Measurements from ENCODE around the gene MOCOS. TPM values are rescaled to one million over a fixed set of nuclear protein-coding genes. Genes with fewer than 3 reads are reported as not detected.

MOCOS gene, protein sequence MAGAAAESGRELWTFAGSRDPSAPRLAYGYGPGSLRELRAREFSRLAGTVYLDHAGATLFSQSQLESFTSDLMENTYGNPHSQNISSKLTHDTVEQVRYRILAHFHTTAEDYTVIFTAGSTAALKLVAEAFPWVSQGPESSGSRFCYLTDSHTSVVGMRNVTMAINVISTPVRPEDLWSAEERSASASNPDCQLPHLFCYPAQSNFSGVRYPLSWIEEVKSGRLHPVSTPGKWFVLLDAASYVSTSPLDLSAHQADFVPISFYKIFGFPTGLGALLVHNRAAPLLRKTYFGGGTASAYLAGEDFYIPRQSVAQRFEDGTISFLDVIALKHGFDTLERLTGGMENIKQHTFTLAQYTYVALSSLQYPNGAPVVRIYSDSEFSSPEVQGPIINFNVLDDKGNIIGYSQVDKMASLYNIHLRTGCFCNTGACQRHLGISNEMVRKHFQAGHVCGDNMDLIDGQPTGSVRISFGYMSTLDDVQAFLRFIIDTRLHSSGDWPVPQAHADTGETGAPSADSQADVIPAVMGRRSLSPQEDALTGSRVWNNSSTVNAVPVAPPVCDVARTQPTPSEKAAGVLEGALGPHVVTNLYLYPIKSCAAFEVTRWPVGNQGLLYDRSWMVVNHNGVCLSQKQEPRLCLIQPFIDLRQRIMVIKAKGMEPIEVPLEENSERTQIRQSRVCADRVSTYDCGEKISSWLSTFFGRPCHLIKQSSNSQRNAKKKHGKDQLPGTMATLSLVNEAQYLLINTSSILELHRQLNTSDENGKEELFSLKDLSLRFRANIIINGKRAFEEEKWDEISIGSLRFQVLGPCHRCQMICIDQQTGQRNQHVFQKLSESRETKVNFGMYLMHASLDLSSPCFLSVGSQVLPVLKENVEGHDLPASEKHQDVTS
- polyA plus RNA-seq: 3.8 TPM
- long read RNA-seq, donor 1: 0 reads
- long read RNA-seq, donor 2: 0 reads
- long read RNA-seq, donor 3: 0 reads
- long read RNA-seq, donor 4: 0 reads
- long read RNA-seq, donor 5, full-length matches to known transcripts: 1 of 1 reads
- long read RNA-seq, donor 5, partial matches to known transcripts: 0 of 1 reads
- long read RNA-seq, donor 5, other reads (novel, unspliced or antisense): 0 of 1 reads
- long read RNA-seq, donor 6: 0 reads
- long read RNA-seq, donor 7: 0 reads
- long read RNA-seq, donor 8: 0 reads
- long read RNA-seq, donor 9: 0 reads
- long read RNA-seq, donor 10: 0 reads
- long read RNA-seq, donor 11: 0 reads

DNA sequence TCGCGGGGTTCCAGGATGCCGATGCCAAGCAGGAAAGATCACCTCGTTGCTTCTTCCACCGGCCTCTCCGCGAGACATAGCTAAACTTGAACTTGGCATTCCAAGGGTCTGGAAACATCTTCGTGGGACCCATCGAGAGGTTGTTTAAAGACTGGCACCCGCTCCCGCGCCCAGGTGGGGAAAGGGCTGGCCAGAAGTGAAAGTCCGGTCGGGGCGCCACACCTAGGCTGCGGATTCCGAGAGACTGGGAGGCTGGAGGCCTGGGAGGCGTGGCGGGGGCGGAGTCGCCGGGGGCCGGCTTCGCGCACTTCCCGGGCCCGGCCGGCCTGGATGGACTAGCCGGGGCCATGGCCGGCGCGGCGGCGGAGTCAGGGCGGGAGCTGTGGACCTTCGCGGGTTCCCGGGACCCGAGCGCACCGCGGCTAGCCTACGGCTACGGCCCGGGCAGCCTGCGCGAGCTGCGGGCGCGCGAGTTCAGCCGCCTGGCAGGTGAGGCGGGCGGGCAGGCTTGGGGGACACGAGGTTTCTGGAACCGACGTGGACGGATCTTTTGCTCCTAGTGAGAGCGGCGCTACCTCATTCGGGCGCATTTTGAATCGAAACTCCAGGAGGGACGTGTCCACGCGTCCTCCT lies at the start of gene MOCOS:
TSS of gene MOCOS (plus strand) at position 305 of the 633 bp plus-strand sequence. CDS start at position 348, 43 bp downstream.
- Histone ChIP-seq H3K4me1 (ENCODE audit: control insufficient read depth, insufficient read depth, low read length) (peaks cover 21% of the 10 kb centered on the region), H3K36me3 (ENCODE audit: control insufficient read depth, insufficient read depth, low read length) (no peaks in the 10 kb centered on the region), H3K27me3 (ENCODE audit: control insufficient read depth, insufficient read depth, low read length) (peaks cover 40% of the 10 kb centered on the region), H3K4me3 (ENCODE audit: low read length) (peak within 1 kb of the TSS; percentile 74), H3K27ac (ENCODE audit: low read length) (no peak within 1 kb of the TSS), H3K9me3 (ENCODE audit: control insufficient read depth, low read depth, low read length) (no peaks in the 10 kb centered on the region)
- DNase-seq: peak; percentile 66 to 87
- WGBS (ENCODE audit: insufficient coverage, low lambda C conversion rate): no CpG with 5 or more reads among the region's 66 CpGs

DNA sequence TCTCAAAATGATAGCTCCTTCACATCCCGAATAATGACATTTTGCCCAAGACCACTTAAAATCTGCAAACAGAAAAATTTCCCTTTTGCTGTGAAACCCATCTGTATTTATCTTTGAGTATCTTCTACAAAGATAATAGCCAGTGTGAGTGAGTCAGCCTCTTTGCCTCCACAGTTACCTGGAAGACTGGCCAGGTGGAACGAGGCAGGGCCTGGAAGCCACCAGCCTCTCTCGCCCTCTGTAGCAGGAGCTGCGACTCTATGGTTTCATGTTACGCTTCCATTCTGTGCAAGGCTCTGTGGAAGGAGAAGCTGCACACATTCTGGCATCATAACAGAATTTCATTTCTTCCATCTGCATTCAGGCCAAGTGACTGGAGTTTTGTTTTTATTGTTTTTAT lies 48.1 kb upstream of the MOCOS start:
- H3K36me3 ChIP-seq (ENCODE audit: control insufficient read depth, insufficient read depth, low read length): peaks cover 45% of the 10 kb centered on the region
- 100% methylated on average over 3 of the region's 5 CpGs for WGBS (ENCODE audit: insufficient coverage, low lambda C conversion rate)
- DNase-seq: no peak

DNA sequence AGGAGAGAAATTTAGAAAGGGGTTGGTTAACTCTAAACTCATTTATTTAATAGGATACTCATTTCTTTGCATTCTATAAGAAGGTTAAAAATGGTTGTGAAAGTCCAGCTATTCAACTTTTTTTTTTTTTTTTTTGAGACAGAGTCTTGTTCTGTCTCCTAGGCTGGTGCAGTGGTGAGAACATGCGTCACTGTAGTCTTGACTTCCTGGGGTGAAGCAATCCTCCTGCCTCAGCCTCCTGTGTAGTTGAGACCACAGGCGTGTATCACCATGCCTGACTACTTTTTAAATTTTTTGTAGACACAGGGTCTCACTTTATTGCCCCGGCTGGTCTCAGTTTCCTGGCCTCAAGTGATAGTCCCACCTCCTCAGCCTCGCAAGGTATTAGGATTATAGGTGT lies 45.7 kb upstream of the MOCOS start:
- Histone ChIP-seq H3K36me3 (ENCODE audit: control insufficient read depth, insufficient read depth, low read length) (peaks cover 60% of the 10 kb centered on the region), H3K9me3 (ENCODE audit: control insufficient read depth, low read depth, low read length) (no peaks in the 10 kb centered on the region), H3K4me1 (ENCODE audit: control insufficient read depth, insufficient read depth, low read length) (no peaks in the 10 kb centered on the region), H3K27me3 (ENCODE audit: control insufficient read depth, insufficient read depth, low read length) (no peaks in the 10 kb centered on the region), H3K27ac (ENCODE audit: low read length) (no peak overlapping the region), H3K4me3 (ENCODE audit: low read length) (no peak overlapping the region)
- WGBS (ENCODE audit: insufficient coverage, low lambda C conversion rate): no CpG with 5 or more reads among the region's 4 CpGs
- no peak for DNase-seq

More for the DNA sequence above, 48.1 kb upstream of the MOCOS start:
- Histone ChIP-seq H3K27me3 (ENCODE audit: control insufficient read depth, insufficient read depth, low read length) (no peaks in the 10 kb centered on the region), H3K4me3 (ENCODE audit: low read length) (no peak overlapping the region), H3K27ac (ENCODE audit: low read length) (no peak overlapping the region), H3K4me1 (ENCODE audit: control insufficient read depth, insufficient read depth, low read length) (no peaks in the 10 kb centered on the region), H3K9me3 (ENCODE audit: control insufficient read depth, low read depth, low read length) (no peaks in the 10 kb centered on the region)

DNA sequence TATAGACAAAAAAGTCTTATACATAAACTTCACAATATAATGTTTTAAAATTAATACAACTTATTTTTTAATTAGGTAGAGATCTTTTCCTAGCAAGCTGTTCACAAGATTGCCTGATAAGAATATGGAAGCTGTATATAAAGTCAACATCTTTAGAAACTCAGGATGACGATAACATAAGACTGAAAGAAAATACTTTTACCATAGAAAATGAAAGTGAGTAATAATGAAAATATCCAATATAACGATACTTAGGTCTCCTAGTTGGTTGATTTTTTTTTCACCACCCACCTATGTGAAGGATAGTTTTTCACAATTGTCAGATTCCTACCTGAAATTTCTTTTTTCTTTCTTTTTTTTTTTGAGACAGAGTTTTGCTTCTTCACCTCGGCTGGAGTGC lies 44.5 kb upstream of the MOCOS start:
- WGBS (ENCODE audit: insufficient coverage, low lambda C conversion rate): 100% methylated on average over 1 of the region's 3 CpGs
- no peaks in the 10 kb centered on the region for H3K27me3 ChIP-seq (ENCODE audit: control insufficient read depth, insufficient read depth, low read length)
- no peaks in the 10 kb centered on the region for H3K4me1 ChIP-seq (ENCODE audit: control insufficient read depth, insufficient read depth, low read length)
- no peak overlapping the region for H3K4me3 ChIP-seq (ENCODE audit: low read length)
- H3K9me3 ChIP-seq (ENCODE audit: control insufficient read depth, low read depth, low read length): no peaks in the 10 kb centered on the region
- no peak for DNase-seq
- no peak overlapping the region for H3K27ac ChIP-seq (ENCODE audit: low read length)
- H3K36me3 ChIP-seq (ENCODE audit: control insufficient read depth, insufficient read depth, low read length): peaks cover 66% of the 10 kb centered on the region

DNA sequence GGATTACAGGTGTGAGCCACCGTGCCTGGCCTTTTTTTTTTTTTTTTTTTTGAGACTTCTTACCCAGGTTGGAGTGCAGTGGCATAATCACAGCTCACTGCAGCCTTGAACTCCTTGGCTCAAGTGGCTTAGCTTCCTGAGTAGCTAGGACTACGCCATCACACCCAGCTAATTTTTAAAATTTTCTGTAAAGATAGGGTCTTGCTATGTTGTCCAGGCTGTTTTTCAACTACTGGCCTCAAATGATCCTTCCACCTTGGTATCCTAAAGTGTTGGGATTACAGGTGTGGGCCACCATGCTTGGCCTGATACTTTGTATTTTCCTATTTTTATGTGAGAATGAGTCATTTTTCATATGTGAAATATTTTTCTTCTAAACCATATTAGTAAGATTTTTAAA lies 43.9 kb upstream of the MOCOS start:
- H3K27me3 ChIP-seq (ENCODE audit: control insufficient read depth, insufficient read depth, low read length): no peaks in the 10 kb centered on the region
- no peak overlapping the region for H3K4me3 ChIP-seq (ENCODE audit: low read length)
- H3K9me3 ChIP-seq (ENCODE audit: control insufficient read depth, low read depth, low read length): no peaks in the 10 kb centered on the region
- H3K4me1 ChIP-seq (ENCODE audit: control insufficient read depth, insufficient read depth, low read length): no peaks in the 10 kb centered on the region
- peaks cover 65% of the 10 kb centered on the region for H3K36me3 ChIP-seq (ENCODE audit: control insufficient read depth, insufficient read depth, low read length)
- no CpG with 5 or more reads among the region's 2 CpGs for WGBS (ENCODE audit: insufficient coverage, low lambda C conversion rate)
- H3K27ac ChIP-seq (ENCODE audit: low read length): no peak overlapping the region
- DNase-seq: no peak

DNA sequence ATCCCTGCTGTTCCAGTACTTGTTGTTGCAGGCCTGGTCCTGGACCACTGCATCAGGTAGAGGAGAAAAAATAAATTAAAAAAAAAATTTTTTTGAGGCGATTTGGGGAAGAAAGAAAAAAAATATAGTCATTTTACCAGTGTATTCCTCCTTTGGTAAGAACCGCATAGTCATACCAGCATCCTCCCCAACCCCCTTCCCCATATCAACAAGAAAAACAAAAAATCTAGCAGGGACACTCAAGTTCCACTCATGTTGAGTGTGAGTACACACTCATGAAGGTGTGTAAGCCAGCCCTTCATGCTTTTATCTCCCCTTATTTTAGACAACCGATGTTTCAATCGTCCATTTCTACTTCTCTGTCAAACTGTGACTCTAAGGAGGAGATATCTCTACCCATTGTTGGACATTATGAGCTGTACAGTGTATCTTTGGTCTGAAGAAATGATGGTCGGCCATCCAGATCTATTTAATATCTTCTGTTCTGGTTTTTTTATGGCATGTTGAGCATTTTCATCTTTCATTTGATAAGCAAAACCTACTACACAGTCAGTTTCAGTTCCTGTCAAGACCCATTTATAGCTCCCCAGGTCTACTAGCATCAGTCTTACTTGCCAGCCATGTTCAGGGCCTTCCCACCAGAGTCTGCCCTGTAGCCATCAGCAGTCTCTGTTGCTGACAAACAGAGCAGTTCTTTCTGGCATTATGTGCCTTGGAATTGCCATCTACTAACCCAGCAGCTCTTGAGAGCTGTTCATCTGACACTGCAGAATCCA lies 37.6 kb upstream of the MOCOS start:
- peaks cover 11% of the 10 kb centered on the region for H3K4me1 ChIP-seq (ENCODE audit: control insufficient read depth, insufficient read depth, low read length)
- WGBS (ENCODE audit: insufficient coverage, low lambda C conversion rate): 100% methylated on average over 3 of the region's 5 CpGs
- no peaks in the 10 kb centered on the region for H3K9me3 ChIP-seq (ENCODE audit: control insufficient read depth, low read depth, low read length)
- H3K36me3 ChIP-seq (ENCODE audit: control insufficient read depth, insufficient read depth, low read length): peaks cover 80% of the 10 kb centered on the region
- no peaks in the 10 kb centered on the region for H3K27me3 ChIP-seq (ENCODE audit: control insufficient read depth, insufficient read depth, low read length)
- H3K27ac ChIP-seq (ENCODE audit: low read length): no peak overlapping the region
- no peak overlapping the region for H3K4me3 ChIP-seq (ENCODE audit: low read length)
- DNase-seq: no peak

DNA sequence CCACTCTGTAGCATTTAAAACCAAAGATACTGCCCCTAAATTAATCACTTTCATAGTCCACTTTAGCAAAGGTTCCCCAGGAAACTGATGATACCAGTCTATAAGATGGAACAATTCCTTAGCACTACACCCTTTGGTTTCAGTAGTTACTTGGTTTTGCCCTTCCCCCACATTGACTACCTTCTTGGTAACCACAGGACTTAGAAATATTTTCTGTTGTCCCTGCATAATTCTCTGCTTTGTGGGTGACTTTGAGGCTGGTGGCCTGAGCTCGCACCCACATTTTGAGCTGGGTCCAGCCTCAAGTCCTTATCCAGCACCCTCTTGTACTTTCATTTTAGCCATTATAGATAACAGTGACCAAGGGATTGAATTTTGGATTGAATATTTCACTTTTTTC lies 34.5 kb upstream of the MOCOS start:
- Histone ChIP-seq H3K9me3 (ENCODE audit: control insufficient read depth, low read depth, low read length) (no peaks in the 10 kb centered on the region), H3K4me1 (ENCODE audit: control insufficient read depth, insufficient read depth, low read length) (peaks cover 15% of the 10 kb centered on the region), H3K36me3 (ENCODE audit: control insufficient read depth, insufficient read depth, low read length) (peaks cover 64% of the 10 kb centered on the region), H3K4me3 (ENCODE audit: low read length) (no peak overlapping the region), H3K27me3 (ENCODE audit: control insufficient read depth, insufficient read depth, low read length) (no peaks in the 10 kb centered on the region), H3K27ac (ENCODE audit: low read length) (peak overlapping the region; percentile 66)
- WGBS (ENCODE audit: insufficient coverage, low lambda C conversion rate): no CpG with 5 or more reads among the region's 1 CpG
- no peak for DNase-seq

DNA sequence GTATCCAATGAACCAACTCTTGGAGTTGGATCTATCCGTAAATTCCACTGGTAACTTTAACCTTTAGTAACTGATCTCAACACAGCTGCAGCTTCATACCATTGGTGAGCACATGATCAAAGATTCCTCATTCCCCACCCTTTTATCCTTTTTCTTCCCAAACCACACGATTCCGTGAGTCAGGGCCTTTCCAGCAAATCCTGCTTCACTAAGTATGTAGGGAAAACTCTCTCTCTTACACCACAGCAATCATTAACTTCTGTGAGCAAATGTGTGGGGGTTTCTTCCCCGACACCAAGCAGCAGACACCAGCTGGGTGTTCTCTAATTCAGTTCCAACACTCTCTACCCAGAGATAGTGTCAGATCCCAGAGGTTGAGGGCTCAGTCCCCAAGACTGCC lies 34.1 kb upstream of the MOCOS start:
- H3K27me3 ChIP-seq (ENCODE audit: control insufficient read depth, insufficient read depth, low read length): no peaks in the 10 kb centered on the region
- WGBS (ENCODE audit: insufficient coverage, low lambda C conversion rate): 40% methylated on average over 1 of the region's 4 CpGs
- peaks cover 62% of the 10 kb centered on the region for H3K36me3 ChIP-seq (ENCODE audit: control insufficient read depth, insufficient read depth, low read length)
- peak overlapping the region; percentile 66 for H3K27ac ChIP-seq (ENCODE audit: low read length)
- H3K4me3 ChIP-seq (ENCODE audit: low read length): no peak overlapping the region
- peaks cover 15% of the 10 kb centered on the region for H3K4me1 ChIP-seq (ENCODE audit: control insufficient read depth, insufficient read depth, low read length)
- H3K9me3 ChIP-seq (ENCODE audit: control insufficient read depth, low read depth, low read length): no peaks in the 10 kb centered on the region
- peak; percentile 16 to 67 for DNase-seq

DNA sequence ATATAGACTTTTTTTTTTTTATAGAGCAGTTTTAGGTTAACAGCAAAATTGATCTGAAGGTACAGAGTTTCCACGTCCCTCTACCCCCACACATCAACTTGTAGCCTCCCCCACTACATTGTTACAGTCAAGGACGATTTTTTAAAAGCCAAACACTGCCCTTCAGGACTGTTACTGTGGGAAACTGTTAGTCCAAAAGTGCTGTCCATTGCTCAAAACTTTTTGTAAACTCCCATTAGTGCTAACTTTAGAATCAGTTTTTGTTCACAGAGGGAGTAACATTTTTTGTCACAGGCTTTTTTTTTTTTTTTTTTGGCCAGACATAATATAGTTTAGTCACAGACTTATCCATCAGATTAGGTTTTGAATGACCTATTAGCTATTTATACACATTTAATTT lies 33.5 kb upstream of the MOCOS start:
- Histone ChIP-seq H3K9me3 (ENCODE audit: control insufficient read depth, low read depth, low read length) (no peaks in the 10 kb centered on the region), H3K4me1 (ENCODE audit: control insufficient read depth, insufficient read depth, low read length) (peaks cover 15% of the 10 kb centered on the region), H3K36me3 (ENCODE audit: control insufficient read depth, insufficient read depth, low read length) (peaks cover 61% of the 10 kb centered on the region), H3K4me3 (ENCODE audit: low read length) (no peak overlapping the region), H3K27ac (ENCODE audit: low read length) (peak overlapping the region; percentile 66), H3K27me3 (ENCODE audit: control insufficient read depth, insufficient read depth, low read length) (no peaks in the 10 kb centered on the region)
- DNase-seq: no peak
- WGBS (ENCODE audit: insufficient coverage, low lambda C conversion rate): no CpG with 5 or more reads among the region's 2 CpGs
